ENCODE results near the gene CELF4. TPM values are rescaled to one million over a fixed set of nuclear protein-coding genes. Genes with fewer than 3 reads are reported as not detected.
A peak's percentile ranks its signal among the peaks of the same experiment; 100 is the strongest.

The CELF4 gene
- total and polyA plus RNA-seq, 5 donors from 2014 or later: 0.08 to 0.30 (median 0.08) TPM; not detected in 2

GRCh38 chr18:37489011-37489410 lies 76.6 kb downstream of the CELF4 start:
- Histone ChIP-seq H3K27ac (ENCODE audit: insufficient read depth, low read length, poor library complexity, severe bottlenecking) (no peak overlapping the region), H3K4me1 (ENCODE audit: control insufficient read depth, insufficient read depth, low read length, poor library complexity, severe bottlenecking) (no peaks in the 10 kb centered on the region), H3K36me3 (ENCODE audit: control insufficient read depth, insufficient read depth, low read length) (no peaks in the 10 kb centered on the region), H3K27me3 (ENCODE audit: control insufficient read depth, insufficient read depth, low read length) (peaks cover 18% of the 10 kb centered on the region), H3K4me3 (ENCODE audit: low read depth, low read length) (no peak overlapping the region), H3K9me3 (ENCODE audit: control insufficient read depth in 2 of 2, low read length in 2 of 2) (no peaks in the 10 kb centered on the region)
- Mint-ChIP-seq H3K4me1 (peaks cover 0 to 11% (median 2%) of the 10 kb centered on the region in 4 donors), H3K36me3 (peaks cover 5% of the 10 kb centered on the region), H3K9me3 (peaks cover 0 to 6% (median 0%) of the 10 kb centered on the region in 7 donors), H3K27me3 (peaks cover 40% of the 10 kb centered on the region), H3K27ac (no peak overlapping the region), H3K4me3 (no peak overlapping the region)
- ATAC-seq (ENCODE audit: low read depth in 2 of 2) (no peak), DNase-seq (no peak)

GRCh38 chr18:37487400-37487867 lies 78.2 kb downstream of the CELF4 start:
- Histone ChIP-seq H3K27me3 (ENCODE audit: control insufficient read depth, insufficient read depth, low read length) (peaks cover 22% of the 10 kb centered on the region), H3K4me1 (ENCODE audit: control insufficient read depth, insufficient read depth, low read length, poor library complexity, severe bottlenecking) (no peaks in the 10 kb centered on the region), H3K4me3 (ENCODE audit: low read depth, low read length) (no peak overlapping the region), H3K36me3 (ENCODE audit: control insufficient read depth, insufficient read depth, low read length) (no peaks in the 10 kb centered on the region), H3K9me3 (ENCODE audit: control insufficient read depth in 2 of 2, low read length in 2 of 2) (no peaks in the 10 kb centered on the region), H3K27ac (ENCODE audit: insufficient read depth, low read length, poor library complexity, severe bottlenecking) (no peak overlapping the region)
- Mint-ChIP-seq H3K27me3 (peaks cover 46% of the 10 kb centered on the region), H3K4me3 (no peak overlapping the region), H3K9me3 (peaks cover 0 to 5% (median 0%) of the 10 kb centered on the region in 7 donors), H3K4me1 (peaks cover 0 to 11% (median 2%) of the 10 kb centered on the region in 4 donors), H3K27ac (no peak overlapping the region), H3K36me3 (no peaks in the 10 kb centered on the region)
- ATAC-seq (ENCODE audit: low read depth in 2 of 2): no peak
- no peak for DNase-seq

GRCh38 chr18:37486848-37487247 lies 78.8 kb downstream of the CELF4 start:
- H3K36me3 Mint-ChIP-seq: no peaks in the 10 kb centered on the region
- Histone ChIP-seq H3K36me3 (ENCODE audit: control insufficient read depth, insufficient read depth, low read length) (no peaks in the 10 kb centered on the region), H3K27ac (ENCODE audit: insufficient read depth, low read length, poor library complexity, severe bottlenecking) (no peak overlapping the region), H3K4me3 (ENCODE audit: low read depth, low read length) (no peak overlapping the region), H3K9me3 (ENCODE audit: control insufficient read depth in 2 of 2, low read length in 2 of 2) (no peaks in the 10 kb centered on the region), H3K4me1 (ENCODE audit: control insufficient read depth, insufficient read depth, low read length, poor library complexity, severe bottlenecking) (no peaks in the 10 kb centered on the region), H3K27me3 (ENCODE audit: control insufficient read depth, insufficient read depth, low read length) (peaks cover 22% of the 10 kb centered on the region)
- H3K27ac Mint-ChIP-seq: no peak overlapping the region
- H3K27me3 Mint-ChIP-seq: peaks cover 52% of the 10 kb centered on the region
- peaks cover 0 to 11% (median 2%) of the 10 kb centered on the region in 4 donors for H3K4me1 Mint-ChIP-seq
- H3K9me3 Mint-ChIP-seq: peaks cover 0 to 5% (median 0%) of the 10 kb centered on the region in 7 donors
- H3K4me3 Mint-ChIP-seq: no peak overlapping the region
- DNase-seq (no peak), ATAC-seq (ENCODE audit: low read depth in 2 of 2) (no peak)

- no peak overlapping the region for H3K4me3 Mint-ChIP-seq
- no peaks in the 10 kb centered on the region for H3K36me3 ChIP-seq (ENCODE audit: control insufficient read depth, insufficient read depth, low read length)
- H3K27me3 ChIP-seq (ENCODE audit: control insufficient read depth, insufficient read depth, low read length): peaks cover 22% of the 10 kb centered on the region
- DNase-seq (peak in 1 of 3 donors; percentile 10), ATAC-seq (ENCODE audit: low read depth in 2 of 2) (no peak)
- H3K4me1 Mint-ChIP-seq: peaks cover 0 to 11% (median 2%) of the 10 kb centered on the region in 4 donors
- peaks cover 53% of the 10 kb centered on the region for H3K27me3 Mint-ChIP-seq
- H3K27ac Mint-ChIP-seq: no peak overlapping the region
- no peak overlapping the region for H3K4me3 ChIP-seq (ENCODE audit: low read depth, low read length)
- H3K36me3 Mint-ChIP-seq: no peaks in the 10 kb centered on the region
- H3K9me3 ChIP-seq (ENCODE audit: control insufficient read depth in 2 of 2, low read length in 2 of 2): no peaks in the 10 kb centered on the region
- H3K27ac ChIP-seq (ENCODE audit: insufficient read depth, low read length, poor library complexity, severe bottlenecking): no peak overlapping the region
- H3K9me3 Mint-ChIP-seq: peaks cover 0 to 5% (median 0%) of the 10 kb centered on the region in 7 donors
- H3K4me1 ChIP-seq (ENCODE audit: control insufficient read depth, insufficient read depth, low read length, poor library complexity, severe bottlenecking): no peaks in the 10 kb centered on the region
Measured at GRCh38 chr18:37484983-37485834, 80.4 kb downstream of the CELF4 start.

GRCh38 chr18:37483984-37484819 lies 81.4 kb downstream of the CELF4 start:
- Mint-ChIP-seq H3K27me3 (peaks cover 48% of the 10 kb centered on the region), H3K36me3 (no peaks in the 10 kb centered on the region), H3K4me3 (no peak overlapping the region), H3K9me3 (peaks cover 0 to 7% (median 0%) of the 10 kb centered on the region in 7 donors), H3K4me1 (peaks cover 0 to 11% (median 2%) of the 10 kb centered on the region in 4 donors), H3K27ac (no peak overlapping the region)
- Histone ChIP-seq H3K9me3 (ENCODE audit: control insufficient read depth in 2 of 2, low read length in 2 of 2) (no peaks in the 10 kb centered on the region), H3K36me3 (ENCODE audit: control insufficient read depth, insufficient read depth, low read length) (no peaks in the 10 kb centered on the region), H3K4me3 (ENCODE audit: low read depth, low read length) (no peak overlapping the region), H3K27me3 (ENCODE audit: control insufficient read depth, insufficient read depth, low read length) (peaks cover 22% of the 10 kb centered on the region), H3K4me1 (ENCODE audit: control insufficient read depth, insufficient read depth, low read length, poor library complexity, severe bottlenecking) (no peaks in the 10 kb centered on the region), H3K27ac (ENCODE audit: insufficient read depth, low read length, poor library complexity, severe bottlenecking) (no peak overlapping the region)
- DNase-seq (no peak), ATAC-seq (ENCODE audit: low read depth in 2 of 2) (no peak)

- Mint-ChIP-seq H3K36me3 (no peaks in the 10 kb centered on the region), H3K9me3 (peaks cover 0 to 7% (median 0%) of the 10 kb centered on the region in 7 donors), H3K27ac (no peak overlapping the region), H3K4me3 (no peak overlapping the region), H3K27me3 (peaks cover 47% of the 10 kb centered on the region), H3K4me1 (peaks cover 0 to 11% (median 2%) of the 10 kb centered on the region in 4 donors)
- Histone ChIP-seq H3K36me3 (ENCODE audit: control insufficient read depth, insufficient read depth, low read length) (no peaks in the 10 kb centered on the region), H3K27me3 (ENCODE audit: control insufficient read depth, insufficient read depth, low read length) (peaks cover 22% of the 10 kb centered on the region), H3K27ac (ENCODE audit: insufficient read depth, low read length, poor library complexity, severe bottlenecking) (no peak overlapping the region), H3K9me3 (ENCODE audit: control insufficient read depth in 2 of 2, low read length in 2 of 2) (no peaks in the 10 kb centered on the region), H3K4me1 (ENCODE audit: control insufficient read depth, insufficient read depth, low read length, poor library complexity, severe bottlenecking) (no peaks in the 10 kb centered on the region), H3K4me3 (ENCODE audit: low read depth, low read length) (no peak overlapping the region)
- ATAC-seq (ENCODE audit: low read depth in 2 of 2) (no peak), DNase-seq (peak in 1 of 3 donors; percentile 13)
Measured at GRCh38 chr18:37483221-37483971, 82.2 kb downstream of the CELF4 start.

- ATAC-seq (ENCODE audit: low read depth in 2 of 2) (no peak), DNase-seq (no peak)
- no peaks in the 10 kb centered on the region for H3K4me1 ChIP-seq (ENCODE audit: control insufficient read depth, insufficient read depth, low read length, poor library complexity, severe bottlenecking)
- no peaks in the 10 kb centered on the region for H3K9me3 ChIP-seq (ENCODE audit: control insufficient read depth in 2 of 2, low read length in 2 of 2)
- Mint-ChIP-seq H3K9me3 (peaks cover 0 to 6% (median 0%) of the 10 kb centered on the region in 7 donors), H3K27ac (no peak overlapping the region), H3K27me3 (peaks cover 37% of the 10 kb centered on the region), H3K36me3 (no peaks in the 10 kb centered on the region), H3K4me3 (no peak overlapping the region), H3K4me1 (peaks cover 0 to 11% (median 2%) of the 10 kb centered on the region in 4 donors)
- H3K36me3 ChIP-seq (ENCODE audit: control insufficient read depth, insufficient read depth, low read length): no peaks in the 10 kb centered on the region
- no peak overlapping the region for H3K4me3 ChIP-seq (ENCODE audit: low read depth, low read length)
- peaks cover 19% of the 10 kb centered on the region for H3K27me3 ChIP-seq (ENCODE audit: control insufficient read depth, insufficient read depth, low read length)
- H3K27ac ChIP-seq (ENCODE audit: insufficient read depth, low read length, poor library complexity, severe bottlenecking): no peak overlapping the region
Measured at GRCh38 chr18:37482433-37482832, 83.2 kb downstream of the CELF4 start.
